Cardiac fibroblast (primary cell): Measurements from ENCODE around the gene ZCCHC2.

Experiments
- DNase-seq, 2 donors: peaks; one replicate each; pipeline versions ENCODE4 v3.0.0 to v3.0.0-alpha.2; 2010; ENCODE audit warnings: low read depth in 2 of 2
- H3K4me3 ChIP-seq, 2 donors: replicated peaks in 1 of 2; 1 replicate in 1 of 2; 2 replicates in 1 of 2; pipeline ENCODE4 v1.5.1; 2011; ENCODE audit warnings: low read depth in 2 of 2, low read length in 2 of 2, mild to moderate bottlenecking in 2 of 2, moderate library complexity in 1 of 2
- TF ChIP-seq, protein P1 (sequence below): IDR thresholded peaks from one replicate; pipeline ENCODE4 v1.5.1; 2011; ENCODE audit warnings: low read depth, mild to moderate bottlenecking, low read length, inconsistent platforms

ZCCHC2 gene

DNA sequence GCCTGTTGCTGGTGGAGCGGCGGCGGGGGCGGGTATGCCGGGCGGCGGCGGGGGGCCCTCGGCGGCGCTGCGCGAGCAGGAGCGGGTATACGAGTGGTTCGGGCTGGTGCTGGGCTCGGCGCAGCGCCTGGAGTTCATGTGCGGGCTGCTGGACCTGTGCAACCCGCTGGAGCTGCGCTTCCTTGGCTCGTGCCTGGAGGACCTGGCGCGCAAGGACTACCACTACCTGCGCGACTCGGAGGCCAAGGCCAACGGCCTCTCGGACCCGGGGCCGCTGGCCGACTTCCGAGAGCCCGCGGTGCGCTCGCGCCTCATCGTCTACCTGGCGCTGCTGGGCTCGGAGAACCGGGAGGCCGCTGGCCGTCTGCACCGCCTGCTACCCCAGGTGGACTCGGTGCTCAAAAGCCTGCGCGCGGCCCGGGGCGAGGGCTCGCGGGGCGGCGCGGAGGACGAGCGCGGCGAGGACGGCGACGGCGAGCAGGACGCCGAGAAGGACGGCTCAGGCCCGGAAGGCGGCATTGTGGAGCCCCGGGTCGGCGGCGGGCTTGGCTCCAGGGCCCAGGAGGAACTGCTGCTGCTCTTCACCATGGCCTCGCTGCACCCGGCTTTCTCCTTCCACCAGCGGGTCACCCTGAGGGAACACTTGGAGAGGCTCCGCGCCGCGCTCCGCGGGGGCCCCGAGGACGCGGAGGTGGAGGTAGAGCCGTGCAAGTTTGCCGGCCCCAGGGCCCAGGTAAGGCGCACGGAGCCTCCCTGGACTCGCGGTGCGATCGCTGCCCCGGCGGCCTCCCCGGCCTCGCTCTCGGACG is 1.0 kb downstream of the ZCCHC2 start:
- TF ChIP-seq, protein P1, sequence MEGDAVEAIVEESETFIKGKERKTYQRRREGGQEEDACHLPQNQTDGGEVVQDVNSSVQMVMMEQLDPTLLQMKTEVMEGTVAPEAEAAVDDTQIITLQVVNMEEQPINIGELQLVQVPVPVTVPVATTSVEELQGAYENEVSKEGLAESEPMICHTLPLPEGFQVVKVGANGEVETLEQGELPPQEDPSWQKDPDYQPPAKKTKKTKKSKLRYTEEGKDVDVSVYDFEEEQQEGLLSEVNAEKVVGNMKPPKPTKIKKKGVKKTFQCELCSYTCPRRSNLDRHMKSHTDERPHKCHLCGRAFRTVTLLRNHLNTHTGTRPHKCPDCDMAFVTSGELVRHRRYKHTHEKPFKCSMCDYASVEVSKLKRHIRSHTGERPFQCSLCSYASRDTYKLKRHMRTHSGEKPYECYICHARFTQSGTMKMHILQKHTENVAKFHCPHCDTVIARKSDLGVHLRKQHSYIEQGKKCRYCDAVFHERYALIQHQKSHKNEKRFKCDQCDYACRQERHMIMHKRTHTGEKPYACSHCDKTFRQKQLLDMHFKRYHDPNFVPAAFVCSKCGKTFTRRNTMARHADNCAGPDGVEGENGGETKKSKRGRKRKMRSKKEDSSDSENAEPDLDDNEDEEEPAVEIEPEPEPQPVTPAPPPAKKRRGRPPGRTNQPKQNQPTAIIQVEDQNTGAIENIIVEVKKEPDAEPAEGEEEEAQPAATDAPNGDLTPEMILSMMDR = no peak
- H3K4me3 ChIP-seq = peak overlapping the region; percentile 78 to 85
- peak; percentile 54 to 60 for DNase-seq

DNA sequence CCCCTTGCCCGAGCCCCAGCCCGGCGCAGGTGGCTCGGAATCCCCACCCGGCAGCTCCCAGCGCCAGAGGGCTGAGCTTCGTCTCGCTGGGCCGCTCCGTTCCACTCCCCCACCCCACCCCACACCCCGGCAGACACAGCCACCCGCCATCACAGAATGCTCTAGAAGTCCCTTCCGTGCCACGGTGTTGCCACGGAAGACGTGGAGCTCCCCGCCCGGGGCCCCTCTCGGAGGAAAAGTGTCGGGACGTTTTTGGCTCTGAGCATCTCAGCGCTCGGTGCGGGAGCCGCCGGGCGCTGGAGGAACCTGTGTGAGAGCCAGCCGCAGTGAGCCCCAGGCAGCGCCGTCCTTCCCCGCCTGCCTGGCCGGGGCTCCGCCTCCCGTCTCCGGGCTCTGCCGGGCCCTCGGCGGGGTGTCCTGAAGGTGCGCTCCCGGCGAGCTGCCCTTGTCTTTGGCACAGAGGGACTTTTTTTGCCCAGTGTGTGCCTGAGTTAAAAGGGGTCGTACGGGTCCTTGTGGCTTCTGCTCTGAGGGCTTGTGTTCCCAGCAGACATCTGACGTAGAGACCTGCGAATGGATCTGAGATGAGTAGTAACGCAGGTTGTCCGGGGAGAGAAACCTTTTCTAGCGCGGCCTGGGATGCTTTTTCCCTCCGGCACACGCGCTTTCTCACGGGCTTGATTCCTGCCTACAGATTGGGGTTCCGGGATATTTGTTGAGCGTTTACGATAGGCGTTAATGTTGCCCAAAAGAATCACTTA is 1.8 kb downstream of the ZCCHC2 start:
- TF ChIP-seq, protein P1 = no peak
- DNase-seq = peak; percentile 48 to 55
- peak overlapping the region; percentile 78 to 85 for H3K4me3 ChIP-seq

DNA sequence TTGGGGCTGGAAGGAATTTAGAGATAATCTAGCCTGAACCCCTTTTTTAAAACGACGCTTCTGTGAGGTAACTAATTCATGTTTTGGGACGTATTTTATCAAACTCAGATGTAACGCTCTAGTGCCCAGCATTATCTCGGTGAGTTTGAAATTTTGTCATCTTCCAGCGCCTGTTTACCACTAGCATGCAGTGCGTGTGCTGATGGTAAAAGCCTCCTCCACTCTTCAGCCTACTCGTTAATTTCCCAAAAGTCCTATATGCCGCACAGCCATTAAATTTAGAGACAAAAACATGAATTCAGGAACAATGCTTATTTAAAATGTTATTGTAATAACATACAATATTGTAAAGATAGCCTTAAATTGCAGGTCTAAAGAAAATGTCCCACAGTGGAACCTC is 2.8 kb downstream of the ZCCHC2 start:
- TF ChIP-seq, protein P1 = no peak
- H3K4me3 ChIP-seq = peak overlapping the region in 1 of 2 donors; percentile 71
- DNase-seq = no peak

DNA sequence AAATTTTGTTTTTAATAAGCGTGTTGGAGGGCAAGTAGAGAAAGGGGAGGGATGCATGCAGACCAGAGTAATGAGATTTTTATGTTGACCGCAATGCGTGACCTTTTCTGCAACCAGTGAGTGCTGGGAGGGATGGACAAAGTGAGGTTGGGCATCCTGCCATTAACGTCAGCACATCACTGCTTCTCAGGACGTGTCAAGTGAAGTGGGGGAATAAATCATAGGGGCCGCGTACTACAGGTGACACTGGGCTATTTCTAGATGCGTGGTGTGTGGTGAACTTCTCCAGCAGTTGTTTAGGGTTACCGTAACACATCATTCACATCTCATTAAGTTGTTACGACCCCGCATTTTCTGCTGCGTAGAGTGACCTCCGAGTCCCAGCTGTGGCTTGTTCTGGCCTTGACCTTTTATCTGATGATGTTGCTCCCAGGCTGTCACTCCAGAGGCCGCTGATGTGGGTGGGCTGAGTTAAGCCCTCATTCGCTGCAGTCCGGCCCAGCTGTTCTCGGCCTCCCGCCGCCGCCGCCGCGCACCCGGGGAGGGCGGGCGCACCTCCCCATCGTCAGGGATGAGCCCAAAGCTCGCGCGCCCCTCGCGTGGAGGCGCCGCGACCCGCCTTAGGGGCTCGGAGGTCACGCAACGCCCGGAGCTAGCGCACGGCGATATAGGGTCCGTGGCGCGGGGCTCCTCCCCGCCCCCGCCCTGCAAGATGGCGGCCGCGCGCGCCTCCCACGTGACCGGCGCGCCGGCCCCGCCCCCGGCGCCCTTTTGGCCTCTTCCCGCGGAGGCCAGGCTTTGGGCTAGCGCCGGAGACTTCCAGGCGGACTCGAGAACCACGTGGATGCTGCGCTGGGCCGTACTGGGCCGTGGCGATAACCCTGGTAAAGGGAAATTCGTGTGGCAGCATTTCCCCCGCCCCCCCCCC is 3.5 kb downstream of the ZCCHC2 start:
- TF ChIP-seq, protein P1 = no peak
- H3K4me3 ChIP-seq = peak overlapping the region; percentile 60 to 71
- peak; percentile 86 for DNase-seq

DNA sequence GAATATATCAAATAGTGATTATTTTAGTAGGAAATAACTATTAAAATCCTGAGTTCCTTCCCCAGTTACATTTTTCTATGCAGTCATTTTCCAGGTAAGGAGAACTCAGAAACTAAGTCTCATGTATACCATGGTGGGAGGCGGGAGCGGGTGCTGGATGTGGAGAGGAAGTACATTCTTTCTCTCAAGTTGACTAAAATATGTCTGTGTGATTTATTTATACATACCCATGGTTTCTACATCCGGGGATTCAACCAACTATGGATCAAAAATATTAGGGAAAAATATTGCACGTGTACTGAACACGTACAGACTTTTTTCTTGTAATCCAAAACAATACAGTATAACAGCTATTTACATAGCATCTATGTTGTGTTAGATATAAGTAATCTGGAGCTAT is 6.8 kb downstream of the ZCCHC2 start:
- peak in 1 of 2 donors; percentile 13 for DNase-seq
- TF ChIP-seq, protein P1 = no peak
- H3K4me3 ChIP-seq = no peak overlapping the region

DNA sequence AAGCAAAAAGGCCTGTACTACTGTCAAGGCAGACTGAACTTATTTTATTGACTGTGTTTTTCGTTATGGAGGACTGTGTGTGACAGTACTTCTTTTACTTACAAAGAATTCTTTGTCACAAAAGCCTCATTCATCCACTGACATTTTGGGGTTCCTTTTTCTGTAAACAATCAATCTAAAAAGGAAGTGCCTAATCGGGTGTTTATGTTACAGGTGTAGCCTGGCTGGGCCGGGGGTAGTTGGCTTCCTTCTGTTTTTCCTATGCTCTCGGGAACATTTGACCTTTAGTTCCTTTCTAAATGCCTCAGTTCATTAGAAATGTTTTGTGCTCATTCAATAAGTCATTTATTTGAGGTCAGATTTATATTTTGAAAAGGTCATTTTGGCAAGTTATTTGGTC is 8.3 kb downstream of the ZCCHC2 start:
- no peak for DNase-seq

More for the DNA sequence above, 8.3 kb downstream of the ZCCHC2 start:
- no peak overlapping the region for H3K4me3 ChIP-seq
- TF ChIP-seq, protein P1 = no peak
